Spleen (tissue), 7 donors: Measurements from ENCODE around the gene FAM228B.

ENCODE experiments used
- CTCF ChIP-seq, 11 experiments: fragments of 200-600 bp in 7 of 11; fragments of 450-650 bp in 4 of 11; sonication (generic) in 4 of 11; IDR thresholded peaks in 8 of 11; conservative IDR thresholded peaks in 3 of 11; 1 replicate in 7 of 11; 2 replicates in 4 of 11; pipeline versions ENCODE4 v1.4.0 to v1.8.0; 2016 to 2021; ENCODE audit warnings: antibody characterized with exemption in 11 of 11, inconsistent platforms in 4 of 11, mild to moderate bottlenecking in 1 of 11
- POLR2AphosphoS5 ChIP-seq, 3 donors: sonication (generic); formaldehyde crosslinking; IDR thresholded peaks; one replicate each; pipeline ENCODE4 v1.5.1; 2017; ENCODE audit warnings: antibody characterized with exemption in 3 of 3
- donor health status: DM: no; HTN: no; CAD: no; lungs with moderate emphysema.
- donor health status: DM: no; HTN: no; CAD: no.
- donor health status: DM: no; HTN: no; CAD: no.

DNA sequence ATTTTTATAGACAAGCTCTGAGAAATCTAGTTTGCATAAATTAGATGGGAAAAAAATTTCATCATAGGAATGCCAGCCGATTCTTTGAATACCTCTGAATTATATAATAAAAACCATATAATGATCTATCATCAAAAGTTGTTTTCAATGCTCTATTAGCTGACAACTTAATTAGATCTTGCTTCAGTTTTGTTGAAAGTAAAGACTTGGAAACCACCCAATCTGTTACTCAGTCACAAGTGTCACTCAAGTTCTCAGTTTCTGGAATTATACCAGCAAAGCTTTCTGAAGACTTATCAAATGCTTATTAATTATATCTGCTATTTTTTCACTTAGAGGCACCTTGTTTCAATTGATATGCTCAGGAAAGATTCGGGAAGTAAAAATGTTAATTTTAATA is 21.3 kb upstream of the FAM228B start:
- TF ChIP-seq CTCF (IDR thresholded peaks at IDR 0.05 in 8 of 11, conservative IDR thresholded peaks at IDR 0.05 in 3 of 11): no peak
- TF ChIP-seq POLR2AphosphoS5 (IDR thresholded peaks at IDR 0.05): no peak
